ENCODE measurements around the gene RBM38.

RBM38 gene

GRCh38 chr20:57353351-57353750 lies 37.8 kb upstream of the RBM38 start:
- TF ChIP-seq PBX3 (CRISPR knock-in tag; IDR thresholded peaks at IDR 0.05) (no peak), ZNF610 (tag by site-specific recombination; IDR thresholded peaks at IDR 0.05; ENCODE audit: borderline replicate concordance) (no peak)
- POLR2A ChIA-PET = no interaction called here
- peaks cover 0 to 21% of the 10 kb centered on the region in 2 experiments; a peak in 2 of 3 replicates for H3K36me3 ChIP-seq (ENCODE audit: control insufficient read depth in 2 of 2, insufficient read depth in 1 of 2, low read length in 2 of 2)
- H3K27ac ChIP-seq (ENCODE audit: extremely low read depth, low read depth, low read length) = no peak overlapping the region
- H3K4me1 ChIP-seq (ENCODE audit: control insufficient read depth, insufficient read depth, low read length) = no peaks in the 10 kb centered on the region
- H3K4me3 ChIP-seq (ENCODE audit: low read depth, low read length) = no peak overlapping the region
- H3K9me3 ChIP-seq (ENCODE audit: control insufficient read depth, insufficient read depth, low read depth, low read length) = no peaks in the 10 kb centered on the region
- CTCF ChIA-PET = no interaction called here

DNA sequence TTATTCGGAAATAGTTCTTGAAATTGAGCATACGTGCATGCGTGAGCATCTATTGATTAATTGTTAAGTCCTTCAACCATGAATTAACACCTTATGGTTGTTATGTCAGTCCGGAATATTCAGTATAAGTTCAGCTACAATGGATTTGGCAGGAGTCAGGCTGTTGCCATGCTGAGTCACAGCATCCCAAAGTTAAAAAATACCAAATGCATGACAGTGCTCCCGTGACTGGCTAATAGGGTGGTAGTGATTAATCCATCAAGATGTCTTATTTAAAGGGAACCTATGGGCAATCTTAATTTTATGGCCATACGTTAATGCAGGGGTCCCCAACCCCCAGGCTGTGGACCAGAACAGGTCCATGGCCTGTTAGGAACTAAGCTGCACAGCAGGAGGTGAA lies 29.7 kb upstream of the RBM38 start:
- no peak overlapping the region for H3K4me3 ChIP-seq (ENCODE audit: low read depth, low read length)
- peaks cover 30 to 31% of the 10 kb centered on the region in 2 experiments for H3K36me3 ChIP-seq (ENCODE audit: control insufficient read depth in 2 of 2, insufficient read depth in 1 of 2, low read length in 2 of 2)
- H3K9me3 ChIP-seq (ENCODE audit: control insufficient read depth, insufficient read depth, low read depth, low read length) = no peaks in the 10 kb centered on the region
- H3K4me1 ChIP-seq (ENCODE audit: control insufficient read depth, insufficient read depth, low read length) = no peaks in the 10 kb centered on the region
- POLR2A ChIA-PET = no interaction called here
- CTCF ChIA-PET = interaction anchor here (1.0 kb wide), 1 partner anchor 19 kb away, joined by 3 read pairs; no protein-coding TSS in a partner anchor
- TF ChIP-seq ZNF677 (tag by site-specific recombination; IDR thresholded peaks at IDR 0.05) (no peak), ZNF610 (tag by site-specific recombination; IDR thresholded peaks at IDR 0.05; ENCODE audit: borderline replicate concordance) (no peak), ZNF785 (tag by site-specific recombination; IDR thresholded peaks at IDR 0.05) (no peak), BCL11B (tag by site-specific recombination; IDR thresholded peaks at IDR 0.05; ENCODE audit: low read depth) (no peak), ZNF169 (tag by site-specific recombination; IDR thresholded peaks at IDR 0.05) (no peak), SP2 (tag by site-specific recombination; IDR thresholded peaks at IDR 0.05) (no peak)
- no peak overlapping the region for H3K27ac ChIP-seq (ENCODE audit: extremely low read depth, low read depth, low read length)

DNA sequence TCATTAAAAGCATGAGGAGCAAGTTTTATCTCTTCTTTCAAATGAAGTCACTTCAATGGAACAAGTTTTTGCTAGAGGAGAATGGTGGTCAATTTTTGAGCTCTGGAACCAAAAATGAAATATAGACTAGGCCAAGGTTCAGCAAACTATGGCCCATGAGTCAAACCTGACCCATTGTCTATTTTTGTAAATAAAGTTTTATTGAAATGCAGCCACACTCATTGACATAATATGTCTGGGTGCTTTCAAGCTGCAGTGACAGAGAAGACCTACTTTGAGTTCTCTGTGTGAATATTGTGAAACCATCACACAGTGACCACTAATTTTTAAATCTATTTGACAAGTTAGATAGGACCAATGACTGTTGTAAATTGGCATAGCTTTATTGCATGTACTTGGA lies 26.7 kb upstream of the RBM38 start:
- POLR2A ChIA-PET = no interaction called here

More for the DNA sequence above, 26.7 kb upstream of the RBM38 start:
- Histone ChIP-seq H3K4me1 (ENCODE audit: control insufficient read depth, insufficient read depth, low read length) (no peaks in the 10 kb centered on the region), H3K9me3 (ENCODE audit: control insufficient read depth, insufficient read depth, low read depth, low read length) (no peaks in the 10 kb centered on the region), H3K27ac (ENCODE audit: extremely low read depth, low read depth, low read length) (no peak overlapping the region), H3K36me3 (ENCODE audit: control insufficient read depth in 2 of 2, insufficient read depth in 1 of 2, low read length in 2 of 2) (peaks cover 45 to 59% of the 10 kb centered on the region in 2 experiments), H3K4me3 (ENCODE audit: low read depth, low read length) (no peak overlapping the region)
- CTCF ChIA-PET = interaction anchor here (0.6 to 0.7 kb wide), 2 partner anchors 260 to 398 kb away, joined by 3 to 4 read pairs; no protein-coding TSS in a partner anchor
- TF ChIP-seq ZXDB (tag by site-specific recombination; IDR thresholded peaks at IDR 0.05) = no peak
- no peak for TF ChIP-seq ZNF571 (tag by site-specific recombination; IDR thresholded peaks at IDR 0.05)
- no peak for TF ChIP-seq ZNF24 (tag by site-specific recombination; IDR thresholded peaks at IDR 0.05)
- no peak for TF ChIP-seq ZNF350 (tag by site-specific recombination; IDR thresholded peaks at IDR 0.05)
- TF ChIP-seq ZNF544 (tag by site-specific recombination; IDR thresholded peaks at IDR 0.05) = no peak
- no peak for TF ChIP-seq CTCF (tag by site-specific recombination; IDR thresholded peaks at IDR 0.05)
- no peak for TF ChIP-seq ZNF416 (tag by site-specific recombination; IDR thresholded peaks at IDR 0.05)
- TF ChIP-seq ZFP69B (tag by site-specific recombination; IDR thresholded peaks at IDR 0.05) = no peak
- TF ChIP-seq, protein P1, sequence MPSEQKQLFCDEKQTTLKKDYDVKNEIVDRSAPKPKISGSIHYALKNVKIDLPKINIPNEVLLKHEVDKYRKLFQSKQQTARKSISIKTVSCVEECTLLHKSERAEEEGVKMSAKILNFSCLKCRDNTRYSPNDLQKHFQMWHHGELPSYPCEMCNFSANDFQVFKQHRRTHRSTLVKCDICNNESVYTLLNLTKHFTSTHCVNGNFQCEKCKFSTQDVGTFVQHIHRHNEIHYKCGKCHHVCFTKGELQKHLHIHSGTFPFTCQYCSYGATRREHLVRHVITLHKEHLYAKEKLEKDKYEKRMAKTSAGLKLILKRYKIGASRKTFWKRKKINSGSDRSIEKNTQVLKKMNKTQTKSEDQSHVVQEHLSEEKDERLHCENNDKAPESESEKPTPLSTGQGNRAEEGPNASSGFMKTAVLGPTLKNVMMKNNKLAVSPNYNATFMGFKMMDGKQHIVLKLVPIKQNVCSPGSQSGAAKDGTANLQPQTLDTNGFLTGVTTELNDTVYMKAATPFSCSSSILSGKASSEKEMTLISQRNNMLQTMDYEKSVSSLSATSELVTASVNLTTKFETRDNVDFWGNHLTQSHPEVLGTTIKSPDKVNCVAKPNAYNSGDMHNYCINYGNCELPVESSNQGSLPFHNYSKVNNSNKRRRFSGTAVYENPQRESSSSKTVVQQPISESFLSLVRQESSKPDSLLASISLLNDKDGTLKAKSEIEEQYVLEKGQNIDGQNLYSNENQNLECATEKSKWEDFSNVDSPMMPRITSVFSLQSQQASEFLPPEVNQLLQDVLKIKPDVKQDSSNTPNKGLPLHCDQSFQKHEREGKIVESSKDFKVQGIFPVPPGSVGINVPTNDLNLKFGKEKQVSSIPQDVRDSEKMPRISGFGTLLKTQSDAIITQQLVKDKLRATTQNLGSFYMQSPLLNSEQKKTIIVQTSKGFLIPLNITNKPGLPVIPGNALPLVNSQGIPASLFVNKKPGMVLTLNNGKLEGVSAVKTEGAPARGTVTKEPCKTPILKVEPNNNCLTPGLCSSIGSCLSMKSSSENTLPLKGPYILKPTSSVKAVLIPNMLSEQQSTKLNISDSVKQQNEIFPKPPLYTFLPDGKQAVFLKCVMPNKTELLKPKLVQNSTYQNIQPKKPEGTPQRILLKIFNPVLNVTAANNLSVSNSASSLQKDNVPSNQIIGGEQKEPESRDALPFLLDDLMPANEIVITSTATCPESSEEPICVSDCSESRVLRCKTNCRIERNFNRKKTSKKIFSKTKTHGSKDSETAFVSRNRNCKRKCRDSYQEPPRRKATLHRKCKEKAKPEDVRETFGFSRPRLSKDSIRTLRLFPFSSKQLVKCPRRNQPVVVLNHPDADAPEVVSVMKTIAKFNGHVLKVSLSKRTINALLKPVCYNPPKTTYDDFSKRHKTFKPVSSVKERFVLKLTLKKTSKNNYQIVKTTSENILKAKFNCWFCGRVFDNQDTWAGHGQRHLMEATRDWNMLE (tag by site-specific recombination; conservative IDR thresholded peaks at IDR 0.05; ENCODE audit: low read depth) = no peak
- no peak for TF ChIP-seq KLF8 (tag by site-specific recombination; IDR thresholded peaks at IDR 0.05)
- TF ChIP-seq OVOL3 (tag by site-specific recombination; IDR thresholded peaks at IDR 0.05) = no peak
- TF ChIP-seq ZNF341 (tag by site-specific recombination; IDR thresholded peaks at IDR 0.05; ENCODE audit: low read depth) = no peak
- TF ChIP-seq ZBTB21 (tag by site-specific recombination; IDR thresholded peaks at IDR 0.05) = no peak
- no peak for TF ChIP-seq GLI4 (tag by site-specific recombination; IDR thresholded peaks at IDR 0.05)
- TF ChIP-seq, protein P2, sequence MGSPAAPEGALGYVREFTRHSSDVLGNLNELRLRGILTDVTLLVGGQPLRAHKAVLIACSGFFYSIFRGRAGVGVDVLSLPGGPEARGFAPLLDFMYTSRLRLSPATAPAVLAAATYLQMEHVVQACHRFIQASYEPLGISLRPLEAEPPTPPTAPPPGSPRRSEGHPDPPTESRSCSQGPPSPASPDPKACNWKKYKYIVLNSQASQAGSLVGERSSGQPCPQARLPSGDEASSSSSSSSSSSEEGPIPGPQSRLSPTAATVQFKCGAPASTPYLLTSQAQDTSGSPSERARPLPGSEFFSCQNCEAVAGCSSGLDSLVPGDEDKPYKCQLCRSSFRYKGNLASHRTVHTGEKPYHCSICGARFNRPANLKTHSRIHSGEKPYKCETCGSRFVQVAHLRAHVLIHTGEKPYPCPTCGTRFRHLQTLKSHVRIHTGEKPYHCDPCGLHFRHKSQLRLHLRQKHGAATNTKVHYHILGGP (tag by site-specific recombination; IDR thresholded peaks at IDR 0.05) = no peak
- no peak for TF ChIP-seq ZNF777 (tag by site-specific recombination; IDR thresholded peaks at IDR 0.05; ENCODE audit: borderline replicate concordance)
- TF ChIP-seq FEZF1 (tag by site-specific recombination; IDR thresholded peaks at IDR 0.05) = no peak
- TF ChIP-seq ZNF133 (tag by site-specific recombination; IDR thresholded peaks at IDR 0.05) = no peak
